ENCODE results near the gene CMSS1.
A peak's percentile ranks its signal among the peaks of the same experiment; 100 is the strongest.

Gene CMSS1

DNA sequence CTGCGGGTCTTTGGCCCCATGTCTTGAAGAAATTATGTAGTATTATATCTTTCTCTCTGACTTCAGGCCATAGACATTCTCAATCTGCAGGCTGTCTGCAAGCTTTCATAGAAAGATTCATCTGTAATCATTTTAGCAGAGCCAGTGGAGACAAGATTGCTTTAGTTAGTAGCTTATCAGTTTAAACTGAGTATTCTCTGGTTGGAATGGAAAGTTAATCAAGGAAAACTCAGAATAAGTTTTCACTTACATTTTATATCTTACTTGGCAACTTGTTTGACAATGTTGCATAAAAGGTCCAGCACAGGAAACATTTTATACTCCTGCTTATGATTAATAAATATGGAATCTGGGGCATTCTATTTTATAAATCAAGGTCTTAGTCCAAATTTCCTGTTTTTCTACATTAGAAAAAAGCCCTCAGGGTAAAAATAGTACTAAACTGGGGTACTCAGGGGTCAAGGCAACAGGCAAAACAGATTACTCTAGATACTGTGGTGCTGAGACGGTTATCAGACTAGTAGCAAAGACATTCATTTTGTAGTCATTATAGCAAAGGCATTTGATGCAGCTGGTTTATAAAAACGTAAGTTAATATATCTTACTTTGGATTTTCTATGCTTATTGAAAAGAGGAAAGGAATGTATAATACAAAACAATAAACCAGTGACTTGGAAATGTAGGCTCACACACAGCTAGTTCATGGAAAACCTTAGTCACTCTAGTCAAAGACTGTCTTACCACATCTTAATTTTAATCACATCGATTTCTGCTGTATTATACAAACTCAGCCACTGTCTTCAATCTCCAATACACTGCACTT, 341.9 kb downstream of the CMSS1 start:
- H3K27ac ChIP-seq = peak overlapping the region; percentile 76 to 90
- no peak for DNase-seq (ENCODE audit: low spot score)
- no peak overlapping the region for H3K4me3 ChIP-seq
- TF ChIP-seq, protein P1, sequence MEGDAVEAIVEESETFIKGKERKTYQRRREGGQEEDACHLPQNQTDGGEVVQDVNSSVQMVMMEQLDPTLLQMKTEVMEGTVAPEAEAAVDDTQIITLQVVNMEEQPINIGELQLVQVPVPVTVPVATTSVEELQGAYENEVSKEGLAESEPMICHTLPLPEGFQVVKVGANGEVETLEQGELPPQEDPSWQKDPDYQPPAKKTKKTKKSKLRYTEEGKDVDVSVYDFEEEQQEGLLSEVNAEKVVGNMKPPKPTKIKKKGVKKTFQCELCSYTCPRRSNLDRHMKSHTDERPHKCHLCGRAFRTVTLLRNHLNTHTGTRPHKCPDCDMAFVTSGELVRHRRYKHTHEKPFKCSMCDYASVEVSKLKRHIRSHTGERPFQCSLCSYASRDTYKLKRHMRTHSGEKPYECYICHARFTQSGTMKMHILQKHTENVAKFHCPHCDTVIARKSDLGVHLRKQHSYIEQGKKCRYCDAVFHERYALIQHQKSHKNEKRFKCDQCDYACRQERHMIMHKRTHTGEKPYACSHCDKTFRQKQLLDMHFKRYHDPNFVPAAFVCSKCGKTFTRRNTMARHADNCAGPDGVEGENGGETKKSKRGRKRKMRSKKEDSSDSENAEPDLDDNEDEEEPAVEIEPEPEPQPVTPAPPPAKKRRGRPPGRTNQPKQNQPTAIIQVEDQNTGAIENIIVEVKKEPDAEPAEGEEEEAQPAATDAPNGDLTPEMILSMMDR (IDR thresholded peaks at IDR 0.05) = no peak

DNA sequence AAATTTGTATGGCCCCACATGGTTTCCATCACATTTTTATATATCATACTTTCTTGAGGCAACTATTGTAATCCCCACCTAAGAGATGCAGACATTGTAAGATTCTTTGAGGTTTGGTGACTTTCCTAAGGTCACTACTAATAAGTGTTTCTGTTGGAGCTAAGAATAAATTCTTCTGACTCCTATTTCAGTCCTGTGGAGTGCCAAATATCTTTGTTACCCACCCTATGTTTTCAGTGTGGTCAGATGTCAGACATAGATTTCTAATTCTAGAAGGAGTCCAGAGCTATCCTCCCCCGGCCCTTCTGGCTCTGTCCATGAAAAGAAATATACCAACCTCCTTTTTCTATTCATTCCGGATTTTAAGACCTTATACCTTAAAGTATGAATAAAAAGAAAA, 342.9 kb downstream of the CMSS1 start:
- Histone ChIP-seq H3K4me3 (no peak overlapping the region), H3K27ac (peak overlapping the region; percentile 76 to 90)
- DNase-seq (ENCODE audit: low spot score) = no peak
- TF ChIP-seq, protein P1 (IDR thresholded peaks at IDR 0.05) = no peak

DNA sequence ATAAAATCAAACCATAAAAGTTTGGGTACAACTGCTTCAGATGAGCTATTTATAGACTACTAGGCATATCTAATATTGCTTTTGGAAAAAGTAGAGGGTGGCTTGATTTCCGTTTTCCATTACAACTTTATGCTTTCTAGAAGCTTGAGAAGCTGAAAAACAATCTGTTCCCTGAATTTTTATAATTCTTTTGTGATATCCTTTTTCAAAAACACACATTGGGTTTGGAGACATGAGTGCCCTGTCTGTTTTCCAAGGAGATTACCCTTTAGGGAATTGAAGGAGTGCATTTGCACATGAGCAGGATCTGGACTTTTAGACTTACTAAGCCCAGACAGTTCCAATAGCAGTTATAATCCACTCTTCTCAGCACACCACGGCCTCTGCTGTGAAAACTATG, 346.1 kb downstream of the CMSS1 start:
- no peak for DNase-seq (ENCODE audit: low spot score)
- TF ChIP-seq, protein P1 (IDR thresholded peaks at IDR 0.05) = no peak
- Histone ChIP-seq H3K4me3 (no peak overlapping the region), H3K27ac (peak overlapping the region; percentile 79 to 90)

DNA sequence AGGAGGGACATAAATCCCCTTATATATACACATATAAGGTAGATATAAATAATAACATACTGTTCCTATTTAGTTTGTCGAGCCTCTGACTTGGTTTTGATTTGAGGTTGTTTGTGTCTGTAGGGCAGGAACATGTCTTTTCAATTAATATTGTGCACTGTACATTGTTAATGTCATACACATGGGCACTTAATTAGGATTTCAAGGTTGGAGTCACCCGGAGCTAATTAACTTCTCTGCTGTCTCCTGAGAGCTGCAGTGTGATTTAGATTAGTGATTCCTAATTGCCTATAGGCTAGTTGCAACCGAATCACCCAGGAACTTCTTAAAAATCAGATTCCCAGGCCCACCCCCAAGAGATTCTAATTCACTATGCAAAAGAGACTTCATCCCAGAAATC, 347.1 kb downstream of the CMSS1 start:
- no peak overlapping the region for H3K4me3 ChIP-seq
- no peak for DNase-seq (ENCODE audit: low spot score)
- peak overlapping the region; percentile 79 to 90 for H3K27ac ChIP-seq
- TF ChIP-seq, protein P1 (IDR thresholded peaks at IDR 0.05) = no peak

DNA sequence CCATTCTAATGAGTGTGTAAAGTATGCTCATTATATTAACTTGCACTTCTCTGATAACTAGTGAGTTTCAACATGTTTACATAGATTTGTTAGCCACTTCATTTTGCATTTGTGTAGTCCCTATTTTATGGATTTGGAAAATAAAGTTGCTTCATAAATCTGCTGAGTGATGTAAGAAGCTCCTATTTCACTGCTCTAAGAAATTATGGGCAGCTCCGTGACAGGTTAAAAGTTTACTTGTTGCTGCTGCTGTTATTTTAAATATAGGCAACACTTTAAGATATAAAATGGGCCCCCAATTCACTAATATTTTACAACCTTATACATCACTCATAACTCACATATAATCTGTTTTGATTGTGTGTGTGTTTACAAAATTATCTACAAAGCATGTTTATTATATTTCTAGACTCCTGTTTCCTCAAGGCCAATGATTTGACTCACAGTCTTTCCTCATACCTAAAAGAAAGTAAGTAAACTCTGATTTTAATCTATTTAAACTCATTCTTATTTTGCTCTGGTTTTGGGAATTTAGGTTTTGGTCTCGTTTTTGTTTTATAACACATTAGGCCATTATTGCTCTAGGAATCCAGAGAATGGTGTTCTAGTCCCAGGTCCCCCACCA, 348.4 kb downstream of the CMSS1 start:
- Histone ChIP-seq H3K4me3 (no peak overlapping the region), H3K27ac (peak overlapping the region; percentile 49 to 61)
- DNase-seq (ENCODE audit: low spot score) = no peak
- TF ChIP-seq, protein P1 (IDR thresholded peaks at IDR 0.05) = no peak

DNA sequence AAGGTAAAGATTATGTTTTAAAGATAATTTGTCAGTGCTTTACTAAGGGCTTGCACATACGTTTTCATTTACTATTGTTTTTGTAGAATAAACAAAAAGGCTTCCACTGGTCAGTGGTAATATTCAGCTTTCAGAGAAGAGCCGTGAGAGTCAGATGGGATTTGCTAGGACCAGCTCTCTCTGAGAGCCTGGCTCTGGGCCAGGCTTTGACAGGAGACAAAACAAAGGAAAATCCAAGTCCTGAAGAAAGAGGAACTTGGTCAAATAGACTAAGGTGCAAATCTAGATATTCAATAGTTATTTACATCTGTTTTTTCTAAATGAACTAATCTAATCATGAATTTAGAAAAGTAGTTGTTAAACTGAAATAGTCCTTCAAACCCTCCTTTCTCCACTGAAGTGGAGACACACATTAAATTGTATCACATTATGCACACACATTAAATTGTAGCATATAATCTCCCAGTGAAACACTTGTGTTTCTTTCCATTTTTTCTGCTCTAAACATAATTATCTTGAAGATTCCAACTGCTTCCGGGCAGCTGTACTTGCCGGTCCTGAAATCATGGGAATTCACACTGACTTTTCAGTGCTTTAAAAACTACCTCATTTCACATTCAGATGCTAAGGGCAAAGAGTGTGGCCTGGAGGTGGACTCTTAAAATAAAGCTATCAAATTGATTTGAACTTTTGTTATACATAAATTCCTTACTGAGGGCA, 351.7 kb downstream of the CMSS1 start:
- DNase-seq (ENCODE audit: low spot score) = no peak
- TF ChIP-seq, protein P1 (IDR thresholded peaks at IDR 0.05) = no peak
- Histone ChIP-seq H3K4me3 (no peak overlapping the region), H3K27ac (peak overlapping the region; percentile 13 to 14)
